Tibial nerve (tissue), 4 donors: ENCODE measurements around the gene ECD.

ENCODE experiments used
- CTCF ChIP-seq, 5 experiments: fragments of 200-600 bp in 3 of 5; fragments of 450-650 bp in 2 of 5; sonication (generic) in 3 of 5; IDR thresholded peaks; one replicate each; pipeline ENCODE4 v1.5.1; 2016 to 2019; ENCODE audit warnings: antibody characterized with exemption in 5 of 5, mild to moderate bottlenecking in 3 of 5, moderate library complexity in 2 of 5
- EP300 ChIP-seq, 2 donors: sonication (generic); formaldehyde crosslinking; IDR thresholded peaks; one replicate each; pipeline ENCODE4 v1.6.1; 2017; ENCODE audit warnings: antibody characterized with exemption in 2 of 2, mild to moderate bottlenecking in 1 of 2
- POLR2A ChIP-seq, 2 donors: fragments of 450-650 bp; IDR thresholded peaks; one replicate each; pipeline ENCODE4 v1.6.1; 2017; ENCODE audit warnings: antibody characterized with exemption in 2 of 2, mild to moderate bottlenecking in 2 of 2, moderate library complexity in 2 of 2

GRCh38 chr10:73094986-73095480 lies 72.8 kb downstream of the ECD start:
- no peak for TF ChIP-seq POLR2A (IDR thresholded peaks at IDR 0.05)
- TF ChIP-seq CTCF (IDR thresholded peaks at IDR 0.05): no peak
- no peak for TF ChIP-seq EP300 (IDR thresholded peaks at IDR 0.05)
